DND-41 (cell line): Measurements from ENCODE around the gene RPAIN.

ENCODE experiments used
- EZH2 ChIP-seq: IDR thresholded peaks from 3 replicates; pipeline ENCODE4 v1.6.1; 2012; ENCODE audit warnings: borderline replicate concordance, low read depth, mild to moderate bottlenecking, moderate library complexity, low read length, inconsistent platforms; ENCODE audit not compliant: severe bottlenecking
- TF ChIP-seq, protein P1 (sequence below): IDR thresholded peaks from 2 replicates; pipeline ENCODE4 v1.5.1; 2012; ENCODE audit warnings: borderline replicate concordance, low read length, moderate library complexity, mild to moderate bottlenecking; ENCODE audit not compliant: poor library complexity, severe bottlenecking; ENCODE audit errors: extremely low read depth

DNA sequence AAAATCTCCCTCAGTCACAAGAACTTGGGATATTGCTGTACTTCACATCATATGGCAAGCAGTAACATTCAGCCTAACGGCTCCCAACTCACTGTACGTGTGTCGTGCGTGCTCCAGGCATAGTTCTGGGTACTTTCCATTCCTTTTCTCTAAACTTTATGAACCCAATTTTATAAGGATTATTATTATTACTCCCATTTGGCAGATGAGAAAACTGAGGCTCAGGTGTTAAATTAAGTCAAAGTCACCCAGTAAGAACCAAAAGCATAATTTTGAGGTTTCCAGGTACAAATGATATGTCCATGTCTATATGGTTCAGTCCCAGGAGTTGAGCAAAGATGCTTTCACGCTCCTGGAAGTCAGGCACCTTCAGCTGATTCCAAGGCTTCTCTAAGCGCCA, 23.7 kb downstream of the RPAIN start:
- TF ChIP-seq, protein P1, sequence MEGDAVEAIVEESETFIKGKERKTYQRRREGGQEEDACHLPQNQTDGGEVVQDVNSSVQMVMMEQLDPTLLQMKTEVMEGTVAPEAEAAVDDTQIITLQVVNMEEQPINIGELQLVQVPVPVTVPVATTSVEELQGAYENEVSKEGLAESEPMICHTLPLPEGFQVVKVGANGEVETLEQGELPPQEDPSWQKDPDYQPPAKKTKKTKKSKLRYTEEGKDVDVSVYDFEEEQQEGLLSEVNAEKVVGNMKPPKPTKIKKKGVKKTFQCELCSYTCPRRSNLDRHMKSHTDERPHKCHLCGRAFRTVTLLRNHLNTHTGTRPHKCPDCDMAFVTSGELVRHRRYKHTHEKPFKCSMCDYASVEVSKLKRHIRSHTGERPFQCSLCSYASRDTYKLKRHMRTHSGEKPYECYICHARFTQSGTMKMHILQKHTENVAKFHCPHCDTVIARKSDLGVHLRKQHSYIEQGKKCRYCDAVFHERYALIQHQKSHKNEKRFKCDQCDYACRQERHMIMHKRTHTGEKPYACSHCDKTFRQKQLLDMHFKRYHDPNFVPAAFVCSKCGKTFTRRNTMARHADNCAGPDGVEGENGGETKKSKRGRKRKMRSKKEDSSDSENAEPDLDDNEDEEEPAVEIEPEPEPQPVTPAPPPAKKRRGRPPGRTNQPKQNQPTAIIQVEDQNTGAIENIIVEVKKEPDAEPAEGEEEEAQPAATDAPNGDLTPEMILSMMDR: no peak
- TF ChIP-seq EZH2: no peak
